ENCODE data around the gene GAL. TPM values are rescaled to one million over a fixed set of nuclear protein-coding genes. Genes with fewer than 3 reads are reported as not detected.

Gene GAL
- total RNA-seq, 4 donors from 2014 or later = 1.9 to 14.1 TPM; not detected in 2

GRCh38 chr11:68643585-68643984 lies 40.8 kb upstream of the GAL start:
- H3K27ac ChIP-seq = no peak overlapping the region
- H3K9me3 ChIP-seq = peaks cover 4 to 9% of the 10 kb centered on the region in 2 donors
- peaks cover 27% of the 10 kb centered on the region for H3K27me3 ChIP-seq
- in situ Hi-C loops (cut with MboI; ENCODE audit: low pct_ligation_motif_present in 1 of 4, low pct_unique_long_range_greater_than_20kb in 1 of 4, low sequenced_read_pairs in 3 of 4) = loop anchor here in 1 of 4 donors (5.0 kb wide), 1 partner anchor 126 kb away; no protein-coding TSS in a partner anchor
- no peaks in the 10 kb centered on the region for H3K36me3 ChIP-seq
- no peak for DNase-seq
- no peak overlapping the region for H3K4me3 ChIP-seq
- no peak for TF ChIP-seq CTCF (IDR thresholded peaks at IDR 0.05)
- TF ChIP-seq POLR2AphosphoS5 (IDR thresholded peaks at IDR 0.05) = no peak
- no peak for TF ChIP-seq POLR2A (IDR thresholded peaks at IDR 0.05)
- no peak for TF ChIP-seq EP300 (IDR thresholded peaks at IDR 0.05; ENCODE audit: low read depth)
- WGBS, 2 donors (ENCODE audit: low coverage in 1 of 2) = 24% methylated on average over 2 to 12 of the region's 12 CpGs
- intact Hi-C loops (cut with DNase I; ENCODE audit: low total_unique reads) = no loop called here
- H3K4me1 ChIP-seq = no peaks in the 10 kb centered on the region

GRCh38 chr11:68646832-68647231 lies 37.5 kb upstream of the GAL start:
- Histone ChIP-seq H3K4me1 (no peaks in the 10 kb centered on the region), H3K27ac (no peak overlapping the region), H3K9me3 (peaks cover 4 to 9% of the 10 kb centered on the region in 2 donors), H3K27me3 (peaks cover 39% of the 10 kb centered on the region), H3K4me3 (no peak overlapping the region), H3K36me3 (no peaks in the 10 kb centered on the region)
- intact Hi-C loops (cut with DNase I; ENCODE audit: low total_unique reads) = loop anchor here (2.0 kb wide), 1 partner anchor 52 kb away; no protein-coding TSS in a partner anchor
- TF ChIP-seq CTCF (IDR thresholded peaks at IDR 0.05) = no peak
- TF ChIP-seq EP300 (IDR thresholded peaks at IDR 0.05; ENCODE audit: low read depth) = no peak
- TF ChIP-seq POLR2A (IDR thresholded peaks at IDR 0.05) = no peak
- TF ChIP-seq POLR2AphosphoS5 (IDR thresholded peaks at IDR 0.05) = no peak
- WGBS, 2 donors (ENCODE audit: low coverage in 1 of 2) = 100% methylated on average over 1 of the region's 1 CpG
- in situ Hi-C loops (cut with MboI; ENCODE audit: low pct_ligation_motif_present in 1 of 4, low pct_unique_long_range_greater_than_20kb in 1 of 4, low sequenced_read_pairs in 3 of 4) = no loop called here
- no peak for DNase-seq

GRCh38 chr11:68649851-68650555 lies 34.3 kb upstream of the GAL start:
- no peak for DNase-seq
- in situ Hi-C loops (cut with MboI; ENCODE audit: low pct_ligation_motif_present in 1 of 4, low pct_unique_long_range_greater_than_20kb in 1 of 4, low sequenced_read_pairs in 3 of 4) = no loop called here
- intact Hi-C loops (cut with DNase I; ENCODE audit: low total_unique reads) = no loop called here

GRCh38 chr11:68650801-68651200 lies 33.5 kb upstream of the GAL start:
- Histone ChIP-seq H3K27ac (no peak overlapping the region), H3K36me3 (no peaks in the 10 kb centered on the region), H3K27me3 (peaks cover 41% of the 10 kb centered on the region), H3K9me3 (peaks cover 4 to 9% of the 10 kb centered on the region in 2 donors), H3K4me1 (no peaks in the 10 kb centered on the region), H3K4me3 (no peak overlapping the region)
- 74 to 88% methylated on average over 2 to 13 of the region's 14 CpGs for WGBS, 2 donors (ENCODE audit: low coverage in 1 of 2)
- TF ChIP-seq EP300 (IDR thresholded peaks at IDR 0.05; ENCODE audit: low read depth) (no peak), POLR2AphosphoS5 (IDR thresholded peaks at IDR 0.05) (no peak), POLR2A (IDR thresholded peaks at IDR 0.05) (no peak), CTCF (IDR thresholded peaks at IDR 0.05) (no peak)
- no peak for DNase-seq
- intact Hi-C loops (cut with DNase I; ENCODE audit: low total_unique reads) = no loop called here
- in situ Hi-C loops (cut with MboI; ENCODE audit: low pct_ligation_motif_present in 1 of 4, low pct_unique_long_range_greater_than_20kb in 1 of 4, low sequenced_read_pairs in 3 of 4) = no loop called here

More at GRCh38 chr11:68649851-68650555, 34.3 kb upstream of the GAL start:
- TF ChIP-seq POLR2AphosphoS5 (IDR thresholded peaks at IDR 0.05) (no peak), POLR2A (IDR thresholded peaks at IDR 0.05) (no peak), CTCF (IDR thresholded peaks at IDR 0.05) (no peak), EP300 (IDR thresholded peaks at IDR 0.05; ENCODE audit: low read depth) (no peak)
- Histone ChIP-seq H3K4me3 (no peak overlapping the region), H3K4me1 (no peaks in the 10 kb centered on the region), H3K9me3 (peaks cover 4 to 9% of the 10 kb centered on the region in 2 donors), H3K27me3 (peaks cover 41% of the 10 kb centered on the region), H3K27ac (no peak overlapping the region), H3K36me3 (no peaks in the 10 kb centered on the region)
- 48 to 76% methylated on average over 5 to 37 of the region's 38 CpGs for WGBS, 2 donors (ENCODE audit: low coverage in 1 of 2)

Measured in transverse colon (tissue), 4 donors.